Ovary (tissue), 9 donors: ENCODE measurements around the gene GPRIN2. TPM values are rescaled to one million over a fixed set of nuclear protein-coding genes. Genes with fewer than 3 reads are reported as not detected.

Experiments used
- DNase-seq, 5 donors: peaks; one replicate each; pipeline ENCODE4 v3.0.0-alpha.2; 2019 to 2020
- H3K27ac ChIP-seq, 2 donors: fragments of 200-600 bp; one replicate each; pipeline versions ENCODE4 v1.5.1 to v1.8.0; 2019 to 2022
- H3K27me3 ChIP-seq: fragments of 200-600 bp; one replicate; pipeline ENCODE4 v1.8.0; 2022
- H3K36me3 ChIP-seq: fragments of 200-600 bp; sonication (generic); one replicate; pipeline ENCODE4 v1.5.1; 2019
- H3K4me1 ChIP-seq: one replicate; pipeline ENCODE4 v1.8.1; 2013; ENCODE audit warnings: mild to moderate bottlenecking, moderate library complexity; ENCODE audit not compliant: insufficient read depth
- H3K4me3 ChIP-seq: fragments of 200-600 bp; sonication (generic); one replicate; pipeline ENCODE4 v1.5.1; 2017
- H3K9me3 ChIP-seq, 2 donors: fragments of 200-600 bp in 1 of 2; sonication (generic) in 1 of 2; one replicate each; pipeline versions ENCODE4 v1.5.1 to v1.8.1; 2013 to 2019; ENCODE audit warnings: mild to moderate bottlenecking in 1 of 2, moderate library complexity in 1 of 2
- CTCF ChIP-seq, 3 donors: fragments of 450-650 bp in 2 of 3; fragments of 200-600 bp in 1 of 3; IDR thresholded peaks; one replicate each; pipeline versions ENCODE4 v1.5.1 to v1.8.0; 2016 to 2022; ENCODE audit warnings: antibody characterized with exemption in 3 of 3, mild to moderate bottlenecking in 1 of 3
- EP300 ChIP-seq: sonication (generic); formaldehyde crosslinking; IDR thresholded peaks from one replicate; pipeline ENCODE4 v1.6.1; 2017; ENCODE audit warnings: antibody characterized with exemption
- POLR2A ChIP-seq: fragments of 450-650 bp; IDR thresholded peaks from one replicate; pipeline ENCODE4 v1.6.1; 2017; ENCODE audit warnings: antibody characterized with exemption, mild to moderate bottlenecking, moderate library complexity
- WGBS, 3 donors: extraction: QIAGEN DNeasy Blood & Tissue Kit in 1 of 3; methylation state at CpG; one replicate each; pipeline versions ENCODE4 v1.1.5 to v1.1.7; 2013 to 2017; 5-methylcytosine and 5-hydroxymethylcytosine counted together
- intact Hi-C, 4 donors: fragments of 100-400 bp; cut with DNase I; formaldehyde crosslinking; loops; one replicate each; pipeline versions ENCODE4 v1.11.0 to v1.15.1; 2022 to 2023
- polyA plus RNA-seq, 2 donors: library from polyadenylated mRNA; stranded (reverse); fragments of 200-250 nt in 1 of 2; fragments of 350-450 nt in 1 of 2; fragmentation: Illumina TruSeq in 1 of 2; extraction: RNeasy Lipid Tissue Mini Kit (QIAGEN cat#74804) in 1 of 2; gene quantifications; one replicate each; pipeline ENCODE4 v1.2.3, GENCODE V29; 2013 to 2014
- total RNA-seq, 7 donors: library from RNA; depleted of rRNA in 2 of 7; stranded (reverse); fragments of >200 nt in 2 of 7; fragmentation: NEBNext Ultra II Directional in 3 of 7; extraction: Animal tissue kit (Norgen Biotek cat#: 25700) in 3 of 7; gene quantifications; one replicate each; pipeline versions ENCODE4 v1.1.0 to v1.2.4, GENCODE V29; 2016 to 2023
- donor health status: DM: no; HTN: no; CAD: no; lungs with moderate emphysema.
- donor health status: DM: no; HTN: no; CAD: no.
- donor health status: Bipolar disorder and iron deficiency.
- donor health status: DM: yes; HTN: yes; CAD: no.
- donor health status: DM: no; HTN: no; CAD: no.
- donor health status: DM: yes; HTN: yes; CAD: no.

Gene GPRIN2
- total and polyA plus RNA-seq, 9 donors, result 0.22 to 2.4 (median 0.61) TPM; not detected in 4

GRCh38 chr10:46546591-46547540 is 9.6 kb downstream of the GPRIN2 start:
- Histone ChIP-seq H3K36me3 (no peaks in the 10 kb centered on the region), H3K27me3 (no peaks in the 10 kb centered on the region), H3K4me3 (no peak overlapping the region), H3K4me1 (no peaks in the 10 kb centered on the region), H3K27ac (no peak overlapping the region), H3K9me3 (no peaks in the 10 kb centered on the region)
- TF ChIP-seq CTCF (IDR thresholded peaks at IDR 0.05) (no peak), EP300 (no peak), POLR2A (no peak)
- intact Hi-C loops, result no loop called here
- peak; percentile 11 to 38 (median 17) for DNase-seq
- 83 to 89% (median 86%) methylated on average over 11 of the region's 11 CpGs for WGBS, 3 donors

- DNase-seq, result peak in 4 of 5 donors; percentile 6 to 26 (median 12)
- intact Hi-C loops, result no loop called here
- WGBS, 3 donors, result 82 to 84% (median 84%) methylated on average over 5 of the region's 5 CpGs
These were observed 10.4 kb downstream of the GPRIN2 start for GRCh38 chr10:46545861-46546590.

GRCh38 chr10:46544989-46545791 is 11.3 kb downstream of the GPRIN2 start:
- Histone ChIP-seq H3K4me3 (no peak overlapping the region), H3K4me1 (peaks cover 5% of the 10 kb centered on the region), H3K27ac (no peak overlapping the region), H3K9me3 (no peaks in the 10 kb centered on the region), H3K27me3 (no peaks in the 10 kb centered on the region), H3K36me3 (no peaks in the 10 kb centered on the region)
- TF ChIP-seq POLR2A (no peak), EP300 (no peak), CTCF (IDR thresholded peaks at IDR 0.05) (no peak)
- WGBS, 3 donors, result 76 to 81% (median 77%) methylated on average over 3 of the region's 3 CpGs
- intact Hi-C loops, result no loop called here
- DNase-seq, result peak; percentile 6 to 22 (median 13)

More at GRCh38 chr10:46545861-46546590, 10.4 kb downstream of the GPRIN2 start:
- H3K27me3 ChIP-seq, result no peaks in the 10 kb centered on the region
- no peak overlapping the region for H3K27ac ChIP-seq
- no peak for TF ChIP-seq POLR2A
- TF ChIP-seq CTCF (IDR thresholded peaks at IDR 0.05), result no peak
- no peak for TF ChIP-seq EP300
- H3K4me1 ChIP-seq, result peaks cover under 1% of the 10 kb centered on the region
- no peaks in the 10 kb centered on the region for H3K9me3 ChIP-seq
- no peaks in the 10 kb centered on the region for H3K36me3 ChIP-seq
- no peak overlapping the region for H3K4me3 ChIP-seq
